ENCODE results near the gene ADARB2.

ADARB2 gene

DNA sequence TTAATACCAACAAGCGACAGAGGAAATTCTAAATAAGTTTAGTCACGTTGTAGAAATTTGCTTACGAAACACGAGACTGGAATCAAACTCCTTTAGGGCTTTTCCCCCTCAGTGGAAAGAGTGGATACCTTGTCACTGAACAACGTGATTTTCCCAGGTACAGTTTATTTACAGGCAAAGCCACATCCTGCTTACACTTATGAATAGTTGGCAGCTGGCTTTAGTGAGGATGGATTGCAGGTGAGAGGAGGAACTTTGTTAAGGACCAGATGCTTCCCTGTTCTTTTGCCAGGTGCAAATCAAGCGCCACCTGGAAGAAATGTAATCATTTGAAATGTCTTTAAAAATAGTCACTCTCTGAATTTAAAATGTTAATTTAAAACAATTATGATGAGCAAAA, 282.4 kb downstream of the ADARB2 start:
- in situ Hi-C loops (cut with MboI; ENCODE audit: low pct_unique_long_range_greater_than_20kb, low sequenced_read_pairs, unreplicated experiment): no loop called here
- DNase-seq (ENCODE audit: low spot score): no peak
- TF ChIP-seq, protein P1, sequence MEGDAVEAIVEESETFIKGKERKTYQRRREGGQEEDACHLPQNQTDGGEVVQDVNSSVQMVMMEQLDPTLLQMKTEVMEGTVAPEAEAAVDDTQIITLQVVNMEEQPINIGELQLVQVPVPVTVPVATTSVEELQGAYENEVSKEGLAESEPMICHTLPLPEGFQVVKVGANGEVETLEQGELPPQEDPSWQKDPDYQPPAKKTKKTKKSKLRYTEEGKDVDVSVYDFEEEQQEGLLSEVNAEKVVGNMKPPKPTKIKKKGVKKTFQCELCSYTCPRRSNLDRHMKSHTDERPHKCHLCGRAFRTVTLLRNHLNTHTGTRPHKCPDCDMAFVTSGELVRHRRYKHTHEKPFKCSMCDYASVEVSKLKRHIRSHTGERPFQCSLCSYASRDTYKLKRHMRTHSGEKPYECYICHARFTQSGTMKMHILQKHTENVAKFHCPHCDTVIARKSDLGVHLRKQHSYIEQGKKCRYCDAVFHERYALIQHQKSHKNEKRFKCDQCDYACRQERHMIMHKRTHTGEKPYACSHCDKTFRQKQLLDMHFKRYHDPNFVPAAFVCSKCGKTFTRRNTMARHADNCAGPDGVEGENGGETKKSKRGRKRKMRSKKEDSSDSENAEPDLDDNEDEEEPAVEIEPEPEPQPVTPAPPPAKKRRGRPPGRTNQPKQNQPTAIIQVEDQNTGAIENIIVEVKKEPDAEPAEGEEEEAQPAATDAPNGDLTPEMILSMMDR (IDR thresholded peaks at IDR 0.05; ENCODE audit: extremely low read depth, insufficient read depth, missing control alignments): no peak

GRCh38 chr10:1454428-1454827, 282.9 kb downstream of the ADARB2 start:
- TF ChIP-seq, protein P1 (IDR thresholded peaks at IDR 0.05; ENCODE audit: extremely low read depth, insufficient read depth, missing control alignments): no peak
- DNase-seq (ENCODE audit: low spot score): no peak
- in situ Hi-C loops (cut with MboI; ENCODE audit: low pct_unique_long_range_greater_than_20kb, low sequenced_read_pairs, unreplicated experiment): no loop called here

GRCh38 chr10:1452777-1453176, 284.5 kb downstream of the ADARB2 start:
- in situ Hi-C loops (cut with MboI; ENCODE audit: low pct_unique_long_range_greater_than_20kb, low sequenced_read_pairs, unreplicated experiment): no loop called here

DNA sequence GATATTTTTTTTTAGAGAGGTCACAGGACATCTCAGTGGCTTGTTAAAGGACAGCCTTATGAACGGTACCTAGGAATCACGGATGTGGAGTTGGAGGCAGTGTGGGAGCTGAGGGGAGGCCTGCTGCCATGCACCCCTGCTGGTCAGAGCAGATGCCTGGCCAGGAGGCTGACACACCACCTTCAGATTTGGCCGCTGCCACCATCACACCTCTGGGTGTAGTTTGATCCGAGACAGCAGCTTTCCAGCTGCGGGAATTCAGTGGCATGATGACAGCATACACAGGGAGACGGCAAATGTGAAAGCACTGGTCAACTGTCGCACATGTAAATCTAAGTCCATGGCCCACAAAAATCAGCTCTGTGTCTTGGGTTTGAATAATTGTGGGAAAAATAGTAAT, 285.4 kb downstream of the ADARB2 start:
- in situ Hi-C loops (cut with MboI; ENCODE audit: low pct_unique_long_range_greater_than_20kb, low sequenced_read_pairs, unreplicated experiment): no loop called here
- TF ChIP-seq, protein P1 (IDR thresholded peaks at IDR 0.05; ENCODE audit: extremely low read depth, insufficient read depth, missing control alignments): no peak
- no peak for DNase-seq (ENCODE audit: low spot score)

More at GRCh38 chr10:1452777-1453176, 284.5 kb downstream of the ADARB2 start:
- DNase-seq (ENCODE audit: low spot score): no peak
- TF ChIP-seq, protein P1 (IDR thresholded peaks at IDR 0.05; ENCODE audit: extremely low read depth, insufficient read depth, missing control alignments): no peak

- TF ChIP-seq, protein P1 (IDR thresholded peaks at IDR 0.05; ENCODE audit: extremely low read depth, insufficient read depth, missing control alignments): no peak
- in situ Hi-C loops (cut with MboI; ENCODE audit: low pct_unique_long_range_greater_than_20kb, low sequenced_read_pairs, unreplicated experiment): no loop called here
Observed at GRCh38 chr10:1451362-1451888, 285.9 kb downstream of the ADARB2 start.

GRCh38 chr10:1449572-1450205, 287.6 kb downstream of the ADARB2 start:
- in situ Hi-C loops (cut with MboI; ENCODE audit: low pct_unique_long_range_greater_than_20kb, low sequenced_read_pairs, unreplicated experiment): no loop called here
- TF ChIP-seq, protein P1 (IDR thresholded peaks at IDR 0.05; ENCODE audit: extremely low read depth, insufficient read depth, missing control alignments): no peak
- DNase-seq (ENCODE audit: low spot score): no peak

More at GRCh38 chr10:1451362-1451888, 285.9 kb downstream of the ADARB2 start:
- no peak for DNase-seq (ENCODE audit: low spot score)
